GM18873 (cell line): ENCODE data around the gene MARCHF5.

Experiments used
- ATAC-seq: cut with Tn5 transposase; IDR thresholded peaks from one replicate; pipeline ENCODE4 v1.9.1; 2021; ENCODE audit warnings: mild to moderate bottlenecking, moderate library complexity, moderate number of reproducible peaks; ENCODE audit not compliant: unreplicated experiment, low FRiP score

Gene MARCHF5, protein sequence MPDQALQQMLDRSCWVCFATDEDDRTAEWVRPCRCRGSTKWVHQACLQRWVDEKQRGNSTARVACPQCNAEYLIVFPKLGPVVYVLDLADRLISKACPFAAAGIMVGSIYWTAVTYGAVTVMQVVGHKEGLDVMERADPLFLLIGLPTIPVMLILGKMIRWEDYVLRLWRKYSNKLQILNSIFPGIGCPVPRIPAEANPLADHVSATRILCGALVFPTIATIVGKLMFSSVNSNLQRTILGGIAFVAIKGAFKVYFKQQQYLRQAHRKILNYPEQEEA

DNA sequence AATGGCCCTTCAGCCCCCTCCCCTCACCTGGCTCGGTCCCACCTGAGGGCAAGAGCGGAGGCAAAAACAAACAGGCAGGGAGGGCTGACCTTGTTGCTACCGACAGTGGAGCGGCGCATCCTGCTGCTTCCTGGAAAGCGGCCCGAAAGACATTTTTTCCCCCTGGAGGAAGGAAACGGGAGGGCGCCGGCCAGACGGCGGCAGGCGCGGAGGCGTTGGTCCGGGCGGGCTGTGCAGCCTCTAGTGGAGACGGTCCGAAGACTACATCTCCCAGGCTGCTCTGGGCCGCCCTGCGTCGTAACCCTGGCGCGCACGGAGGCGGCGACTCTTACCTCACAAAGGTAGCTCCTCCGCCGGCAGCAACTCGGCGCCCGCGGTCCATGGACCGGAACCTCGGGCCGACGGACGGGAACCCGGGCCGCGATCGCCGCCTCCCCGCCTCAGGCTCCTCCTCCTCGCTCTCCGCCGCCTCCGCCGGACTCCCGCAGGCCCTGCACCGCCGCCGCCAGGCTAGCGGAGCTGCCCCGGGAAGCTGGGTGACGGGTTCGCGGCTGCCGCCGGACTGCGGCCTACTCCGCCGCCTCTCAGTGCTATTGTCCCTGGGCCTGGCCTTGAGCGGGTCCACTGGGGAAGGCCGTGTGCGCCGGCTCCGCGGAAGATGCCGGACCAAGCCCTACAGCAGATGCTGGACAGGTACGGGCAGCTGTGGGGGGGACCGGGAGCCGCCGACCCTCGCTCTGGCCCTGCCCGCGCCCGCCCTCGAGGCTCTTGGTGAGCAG, at the start of gene MARCHF5, which contains the start of gene CPEB3:
Gene MARCHF5, plus strand, starts transcription at position 331 of the 779 bp plus-strand sequence. Its CDS starts 328 bp downstream, at position 659.
Gene CPEB3, minus strand, starts transcription at position 242 of the 779 bp plus-strand sequence. CDS start 50,728 bp downstream, outside the sequence.
- peak; percentile 98 for ATAC-seq

DNA sequence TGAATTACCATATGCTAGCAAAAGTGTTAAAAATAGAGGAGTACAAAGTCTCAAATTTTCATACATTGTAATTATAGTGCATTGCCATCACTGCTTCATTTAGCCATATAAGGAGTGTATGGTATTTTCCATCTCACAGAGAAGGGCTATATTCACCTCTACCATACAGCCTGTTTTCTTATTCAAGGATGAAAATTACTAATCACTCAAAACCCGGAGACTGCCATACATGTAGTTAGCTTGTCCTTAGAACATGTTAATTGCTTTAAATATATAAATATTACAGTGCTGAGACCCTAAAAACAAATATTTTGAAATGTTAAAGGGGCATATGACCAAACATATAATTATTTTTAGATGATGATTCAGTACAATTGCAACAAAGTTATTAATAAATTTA, 49.5 kb upstream of the MARCHF5 start:
- ATAC-seq, result no peak

DNA sequence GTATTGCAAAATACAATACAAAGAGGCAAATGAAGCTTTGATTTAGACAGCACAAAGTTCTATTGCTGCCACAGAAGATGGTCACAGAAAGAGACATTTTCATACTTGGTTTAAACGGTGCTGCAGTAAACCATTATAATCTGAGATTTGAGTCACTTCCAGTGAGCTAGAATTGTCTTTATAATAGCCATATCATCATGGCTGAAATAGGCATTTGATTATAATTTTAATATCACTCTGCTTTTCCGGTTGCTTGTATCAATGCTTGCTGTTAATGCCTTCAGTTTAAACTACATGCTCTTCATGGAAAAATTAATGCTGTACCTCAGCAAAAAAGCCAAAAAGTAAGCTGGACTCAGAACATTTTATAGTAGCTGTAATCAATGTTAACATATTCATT, 48.6 kb upstream of the MARCHF5 start:
- ATAC-seq, result no peak

DNA sequence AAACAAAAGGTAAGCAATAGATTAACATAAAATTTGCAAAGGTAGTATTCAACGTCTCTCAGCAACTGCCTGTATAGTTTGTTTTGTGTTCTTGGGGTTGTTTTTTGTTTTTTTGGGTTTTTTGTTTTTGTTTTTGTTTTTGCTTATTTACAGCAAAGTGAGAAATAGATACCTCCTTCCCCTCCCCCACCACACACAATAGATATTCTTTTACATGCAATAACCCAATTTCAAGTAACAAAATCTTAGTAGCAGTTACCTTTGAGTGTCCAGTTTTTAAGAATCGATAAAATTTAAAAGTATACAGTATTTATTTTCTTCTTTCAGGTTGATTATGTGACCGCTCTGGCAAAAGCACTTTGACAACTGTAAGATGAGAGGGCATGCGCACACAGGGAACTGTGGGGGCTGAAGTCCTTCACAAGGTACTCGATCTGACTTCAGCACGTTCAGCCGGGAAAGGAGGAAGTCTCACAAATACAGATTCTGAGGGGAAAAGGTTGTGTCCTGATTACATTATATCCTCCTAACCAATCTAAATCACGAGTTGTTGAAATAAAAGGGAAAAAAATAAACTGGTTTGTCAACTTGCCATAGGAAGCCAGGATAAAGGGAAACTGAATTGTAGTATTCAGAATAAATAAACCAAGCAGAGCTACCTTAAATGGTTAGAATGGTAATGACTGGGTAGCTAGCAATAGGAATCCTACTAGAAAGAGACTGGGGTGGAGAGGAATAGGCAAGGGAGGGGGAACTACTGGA, 47.9 kb upstream of the MARCHF5 start:
- no peak for ATAC-seq

DNA sequence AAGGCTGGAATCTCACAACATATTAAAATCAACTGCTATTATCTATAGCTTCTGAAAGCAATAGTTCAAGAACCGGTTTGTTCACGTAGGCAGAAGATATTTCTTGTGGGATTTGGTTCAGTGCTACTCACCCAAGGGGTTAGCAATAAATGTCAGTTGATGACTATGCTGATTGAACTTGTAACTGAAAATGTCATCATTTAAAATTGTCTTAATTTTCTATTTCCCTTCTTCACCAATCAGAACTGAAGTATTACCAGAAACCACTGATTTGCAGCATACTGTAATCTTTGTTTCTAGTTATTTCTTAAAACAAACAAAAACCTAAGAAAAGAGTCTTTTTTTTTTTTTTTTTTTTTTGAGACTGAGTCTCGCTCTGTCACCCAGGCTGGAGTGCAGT, 46.2 kb upstream of the MARCHF5 start:
- no peak for ATAC-seq

DNA sequence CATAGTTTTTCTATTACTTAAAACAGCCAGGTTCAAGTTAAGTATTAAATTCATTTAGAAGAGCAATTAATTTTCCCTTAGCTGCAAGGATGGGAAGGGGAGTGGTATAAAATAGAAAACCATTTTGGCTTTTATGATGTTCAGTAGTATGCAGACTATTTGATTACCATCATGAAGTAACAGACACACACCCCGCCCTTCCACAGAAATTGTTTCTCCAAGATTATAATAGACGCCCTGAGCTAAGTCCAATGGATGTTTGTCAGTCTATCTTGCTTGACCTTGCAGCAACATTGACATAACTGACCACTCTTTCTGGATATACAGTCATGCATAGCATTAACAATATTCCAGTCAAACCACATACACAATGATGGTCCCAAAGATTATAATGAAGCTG, 42.4 kb upstream of the MARCHF5 start:
- ATAC-seq, result no peak

DNA sequence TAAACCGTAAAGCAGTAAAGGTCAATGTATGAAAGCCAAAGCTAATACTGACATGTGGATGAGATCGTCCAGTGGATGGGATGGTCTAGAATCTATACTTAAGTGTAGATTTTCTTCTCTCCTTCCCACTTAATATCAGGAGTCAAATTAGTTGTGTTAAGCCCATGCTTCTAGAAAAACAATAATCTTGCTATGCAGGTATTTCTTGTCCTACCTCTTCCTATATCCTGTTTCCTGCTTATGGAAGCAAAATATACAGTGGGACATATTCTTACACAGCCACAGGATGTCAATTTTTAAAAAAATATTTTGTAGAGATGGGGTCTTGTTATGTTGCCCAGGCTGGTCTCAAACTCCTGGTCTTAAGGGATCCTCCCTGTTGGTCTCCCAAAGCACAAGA, 27.6 kb upstream of the MARCHF5 start:
- ATAC-seq, result no peak

DNA sequence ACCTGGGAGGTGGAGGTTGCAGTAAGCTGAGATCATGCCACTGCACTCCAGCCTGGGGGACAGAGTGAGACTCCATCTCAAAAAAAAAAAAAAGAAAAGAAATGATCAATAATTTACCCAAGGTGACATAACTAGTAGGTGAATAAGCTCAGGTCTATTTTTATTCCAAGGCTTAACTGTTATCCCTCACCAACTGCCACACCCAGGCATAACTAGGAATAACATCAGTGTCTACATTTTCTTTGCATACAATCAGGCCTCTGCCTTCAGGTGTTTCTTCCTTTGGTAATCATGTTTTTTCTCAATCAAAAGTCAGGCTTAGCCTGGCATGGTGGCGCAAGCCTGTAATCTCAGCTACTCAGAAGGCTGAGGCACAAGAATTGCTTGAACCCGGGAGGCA, 26.7 kb upstream of the MARCHF5 start:
- ATAC-seq, result no peak

DNA sequence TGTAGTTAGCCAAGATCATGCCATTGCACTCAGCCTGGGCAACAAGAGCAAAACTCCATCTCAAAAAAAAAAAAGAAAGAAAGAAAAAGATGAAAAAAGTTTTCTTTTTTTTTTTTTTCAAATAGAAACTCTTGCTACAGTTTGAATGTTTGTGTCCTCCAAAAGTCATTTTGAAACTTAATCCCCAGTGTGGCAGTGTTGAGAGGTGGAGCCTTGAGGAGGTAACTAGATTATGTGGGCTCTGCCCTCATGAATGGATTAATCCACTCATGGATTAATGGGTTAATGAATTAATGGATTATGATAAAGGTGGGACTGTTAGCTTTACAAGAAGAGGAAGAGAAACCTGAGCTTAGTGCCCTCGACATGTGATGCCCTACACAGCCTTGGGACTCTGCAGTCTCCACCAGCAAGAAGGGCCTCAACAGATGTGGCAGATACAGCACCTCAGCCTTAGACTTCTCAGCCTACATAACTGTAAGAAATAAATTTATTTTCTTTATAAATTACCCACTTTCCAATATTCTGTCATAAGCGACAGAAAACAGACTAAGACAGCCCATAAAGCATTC, 25.2 kb upstream of the MARCHF5 start:
- ATAC-seq, result no peak

DNA sequence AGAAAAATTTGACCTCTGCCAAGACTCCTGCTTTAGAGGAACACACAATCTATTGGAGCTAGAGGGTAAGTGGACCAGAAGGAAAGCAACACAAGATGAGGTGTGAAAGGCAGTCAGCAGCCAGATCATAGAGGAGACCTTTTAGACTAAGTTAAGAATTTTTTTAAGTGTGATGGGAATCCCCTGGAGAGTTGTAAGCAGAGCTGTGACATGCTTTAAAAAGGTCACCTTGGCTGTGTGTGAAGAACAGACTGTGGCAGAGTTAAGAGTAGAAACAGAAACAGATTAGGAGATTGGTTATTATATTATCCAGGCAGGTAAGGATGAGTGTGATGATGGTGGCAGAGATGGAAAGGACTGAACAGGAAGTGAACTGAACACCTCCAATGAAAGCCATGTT, 23.6 kb upstream of the MARCHF5 start:
- no peak for ATAC-seq

DNA sequence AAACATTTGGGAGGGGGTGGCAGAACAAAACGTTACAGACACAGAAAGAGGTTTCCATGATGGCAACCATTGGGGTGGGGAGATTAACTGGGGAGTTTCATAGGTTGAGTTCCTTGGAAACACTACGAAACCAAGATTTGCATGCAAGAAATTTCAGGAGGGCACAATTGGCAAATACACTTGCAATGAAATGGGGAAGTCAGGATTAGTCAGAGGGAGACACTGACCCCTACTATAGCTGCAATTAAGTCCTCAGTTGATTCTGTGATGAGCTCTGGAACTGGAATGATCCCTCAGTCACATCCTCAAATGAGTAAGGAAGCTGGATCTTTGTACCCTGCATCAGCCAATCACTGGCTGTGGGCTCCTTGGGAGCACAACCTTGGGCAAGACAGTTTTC, 22.2 kb upstream of the MARCHF5 start:
- ATAC-seq, result no peak

DNA sequence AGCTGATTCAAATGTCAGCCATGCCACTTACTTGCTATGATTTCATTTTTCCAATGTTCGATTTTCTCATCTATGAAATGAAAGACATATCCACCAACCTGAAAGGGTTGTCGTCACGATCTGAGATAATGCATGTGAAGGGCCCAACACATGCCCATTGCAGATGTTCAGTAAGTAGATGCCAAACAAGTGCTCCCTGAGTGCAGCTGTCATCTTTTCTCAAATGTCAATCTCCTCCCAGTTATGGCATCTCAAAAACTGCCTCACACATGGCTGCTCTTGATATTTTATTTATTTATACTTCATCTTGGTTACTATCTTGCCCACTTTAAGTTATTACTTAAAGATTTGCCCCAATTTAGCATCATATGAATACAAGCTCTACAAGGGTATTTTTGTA, 16.9 kb upstream of the MARCHF5 start:
- ATAC-seq, result no peak

DNA sequence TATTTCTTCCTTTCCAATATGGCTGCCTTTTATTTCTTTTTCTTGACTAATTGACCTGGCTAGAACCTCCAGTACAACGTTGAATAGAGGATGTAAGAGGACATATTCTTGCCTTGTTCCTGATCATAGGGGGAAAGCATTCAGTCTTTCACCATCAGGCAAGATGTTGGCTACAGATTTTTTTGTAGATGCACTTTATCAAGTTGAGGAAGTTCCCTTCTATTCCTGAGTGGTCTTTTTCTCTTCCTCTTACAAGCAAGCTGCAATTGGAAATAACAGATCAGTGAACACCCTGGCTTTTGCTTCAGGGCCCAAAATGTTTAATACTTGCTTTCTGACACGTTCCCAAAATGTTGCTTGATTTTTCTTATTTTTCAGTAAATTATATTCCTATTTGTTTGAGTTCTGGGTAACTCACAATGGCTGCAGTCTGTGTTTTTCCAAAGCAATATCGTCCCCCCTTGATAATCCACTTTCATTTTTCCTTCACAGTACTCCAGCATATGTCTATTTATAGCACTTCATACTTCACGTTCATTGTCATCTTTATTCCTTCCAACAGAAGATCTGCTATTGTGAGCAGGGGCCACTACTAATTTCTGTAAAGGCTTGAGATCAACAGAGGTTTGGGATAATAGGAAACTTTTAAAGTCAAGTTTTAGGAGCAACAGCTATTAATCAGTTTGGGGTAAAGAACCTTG, 11.8 kb upstream of the MARCHF5 start:
- no peak for ATAC-seq

DNA sequence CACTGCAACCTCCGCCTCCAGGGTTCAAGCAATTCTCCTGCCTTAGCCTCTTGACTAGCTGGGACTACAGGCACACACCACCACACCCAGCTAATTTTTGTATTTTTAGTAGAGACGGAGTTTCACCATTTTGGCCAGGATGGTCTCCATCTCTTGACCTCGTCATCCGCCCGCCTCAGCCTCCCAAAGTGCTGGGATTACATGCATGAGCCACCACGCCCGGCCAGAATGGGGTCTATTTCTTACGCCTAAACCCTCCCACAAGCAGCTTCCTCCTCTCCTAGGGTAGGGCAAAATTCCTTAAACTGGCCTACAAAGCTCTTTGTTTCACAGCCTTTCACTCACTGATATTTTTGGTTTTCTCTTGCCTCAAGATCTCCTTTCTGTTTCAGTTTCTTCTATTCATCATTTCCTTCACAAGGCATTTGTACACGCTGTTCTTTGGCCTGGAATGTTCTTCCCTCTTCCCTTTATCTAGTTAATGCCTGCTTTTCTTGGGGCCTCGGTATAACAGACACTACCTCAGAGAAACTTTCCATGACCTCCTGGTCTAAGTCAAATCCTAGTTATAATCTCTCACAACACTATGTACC, 6.8 kb upstream of the MARCHF5 start:
- ATAC-seq, result no peak

DNA sequence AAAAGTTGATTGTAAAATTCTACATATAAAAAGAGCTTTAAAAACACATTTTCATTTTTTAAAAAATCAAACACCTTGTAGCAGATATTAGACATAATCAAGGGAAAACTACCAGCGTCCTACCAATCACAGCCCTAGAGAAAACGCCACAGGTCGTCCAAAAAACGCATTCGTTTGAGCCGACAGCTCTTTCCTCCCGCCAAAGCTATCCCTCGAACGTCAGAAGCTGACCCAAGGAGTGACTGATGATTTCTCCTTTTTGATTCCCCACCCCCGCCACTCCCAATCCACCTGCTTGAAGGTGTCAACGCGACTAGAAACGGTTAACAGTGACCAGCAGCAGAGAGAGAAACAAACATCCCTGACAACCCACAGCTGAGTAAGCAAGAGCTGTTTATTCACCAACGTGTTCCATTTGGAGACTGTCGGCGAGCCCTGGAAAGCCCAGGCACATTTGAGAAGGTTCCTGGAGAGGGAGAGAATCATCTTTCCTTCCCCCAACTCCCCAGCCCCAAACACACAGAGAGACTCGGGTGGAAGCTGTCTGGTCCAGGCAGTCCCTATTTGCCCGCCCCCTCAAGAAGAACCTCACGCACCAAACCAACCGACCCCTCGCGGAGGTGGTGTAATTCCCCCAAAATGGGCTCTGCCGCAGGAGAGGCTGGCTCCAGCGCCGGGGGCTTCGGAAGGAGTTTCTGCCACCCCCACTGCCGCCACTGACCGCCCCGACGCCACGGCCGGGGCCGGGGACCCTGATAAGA, 711 bp upstream of the MARCHF5 start:
- ATAC-seq, result no peak

DNA sequence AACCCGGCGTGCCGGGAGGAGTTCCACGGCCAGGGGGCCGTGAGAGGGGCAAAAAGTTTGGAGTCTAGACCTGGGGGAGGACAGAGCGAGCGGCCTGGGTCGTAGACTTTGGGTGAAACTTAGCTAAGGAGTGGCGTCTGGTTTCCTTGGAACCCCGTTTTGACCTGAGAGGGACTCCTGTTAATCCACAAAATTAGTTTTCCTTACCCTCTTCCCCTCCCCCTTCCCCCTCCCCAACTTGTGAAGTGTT, 574 bp downstream of the MARCHF5 start:
- no peak for ATAC-seq

DNA sequence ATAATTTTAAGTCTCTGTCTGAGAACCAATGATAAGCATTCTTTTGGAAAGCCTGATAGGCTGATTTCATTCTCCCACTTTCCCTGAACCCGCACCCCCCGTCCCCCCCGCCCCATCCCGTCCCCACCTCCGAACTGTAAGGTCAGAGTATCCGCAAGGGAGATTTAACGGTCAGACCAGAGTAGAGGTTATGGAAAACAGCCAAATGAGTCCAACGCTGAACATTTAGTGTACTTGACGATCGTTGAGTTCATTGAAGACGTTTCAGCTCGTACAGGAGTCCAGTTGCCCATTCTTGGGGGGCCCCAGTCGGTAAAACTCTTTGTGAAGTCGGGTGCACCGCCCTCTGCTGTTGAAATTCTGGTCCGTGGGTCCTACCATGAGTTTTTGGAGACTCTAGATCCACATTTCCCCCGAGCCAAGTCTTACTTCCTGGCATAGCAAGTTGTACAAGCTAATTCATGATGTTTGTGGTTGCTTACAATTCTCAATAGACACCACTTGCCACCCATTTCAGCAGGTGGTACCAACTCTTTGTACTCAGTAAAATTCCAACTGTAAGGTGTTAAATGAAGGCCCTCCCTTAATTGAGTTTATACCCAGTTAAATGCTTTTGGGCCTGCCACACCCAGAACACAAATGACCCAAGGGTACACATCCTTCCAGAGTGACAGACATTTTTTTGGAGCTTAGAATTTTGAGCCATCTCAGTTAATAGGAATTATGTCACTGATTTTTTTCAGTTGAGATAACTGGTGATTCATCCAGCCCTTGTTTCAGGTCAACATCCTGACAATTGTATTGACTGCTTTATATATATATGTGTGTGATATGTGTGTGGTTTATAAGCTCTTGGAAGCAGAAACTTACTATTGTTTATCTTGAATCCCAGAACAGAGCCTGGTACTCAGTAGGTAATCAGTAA, 1.2 kb downstream of the MARCHF5 start:
- ATAC-seq, result no peak

DNA sequence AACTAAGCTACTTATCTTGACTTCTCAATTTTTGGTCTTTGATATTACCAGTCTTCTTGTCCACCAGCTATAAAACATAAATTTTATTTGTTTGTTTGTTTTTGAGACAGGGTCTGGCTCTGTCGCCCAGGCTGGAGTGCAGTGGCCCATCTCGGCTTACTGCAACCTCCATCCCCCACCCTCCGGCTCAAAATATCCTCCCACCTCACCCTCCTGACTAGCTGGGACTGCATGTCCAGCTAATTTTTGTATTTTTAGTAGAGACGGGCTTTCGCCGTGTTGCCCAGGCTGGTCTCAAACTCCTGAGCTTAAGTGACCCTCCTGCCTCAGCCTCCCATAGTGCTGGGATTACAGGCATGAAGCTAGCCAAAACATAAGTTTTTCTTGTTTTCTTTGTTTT, 7.5 kb downstream of the MARCHF5 start:
- no peak for ATAC-seq
